ENCODE measurements around the gene CLMN.
A peak's percentile ranks its signal among the peaks of the same experiment; 100 is the strongest.

The CLMN gene

GRCh38 chr14:95164506-95164905, 155.2 kb downstream of the CLMN start:
- no peaks in the 10 kb centered on the region for H3K27me3 ChIP-seq
- H3K4me1 ChIP-seq: no peaks in the 10 kb centered on the region
- no peak for DNase-seq
- TF ChIP-seq CTCF (IDR thresholded peaks at IDR 0.05; ENCODE audit: low read depth, low read length): no peak
- no peak overlapping the region for H3K4me3 ChIP-seq (ENCODE audit: low read depth, low read length)
- H3K36me3 ChIP-seq: no peaks in the 10 kb centered on the region
- no peaks in the 10 kb centered on the region for H3K9me3 ChIP-seq

DNA sequence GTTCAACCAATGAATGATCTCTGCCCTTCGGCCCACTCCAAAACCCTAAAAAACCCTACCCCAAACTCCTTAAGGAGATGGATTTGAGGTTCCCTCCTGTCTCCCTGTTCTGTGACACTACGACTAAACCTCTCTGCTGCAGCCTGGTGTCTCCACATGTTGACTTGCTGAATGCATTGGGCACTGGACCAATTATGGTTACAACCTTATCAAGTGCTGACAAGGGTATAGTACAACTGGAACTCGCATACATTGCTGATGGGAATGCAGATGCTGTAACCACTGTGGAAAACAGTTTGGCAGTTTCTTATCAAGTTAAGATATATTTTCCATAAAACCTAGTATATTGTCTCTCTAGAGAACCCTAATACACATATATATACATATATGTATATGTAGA, 156.0 kb downstream of the CLMN start:
- Histone ChIP-seq H3K4me1 (no peaks in the 10 kb centered on the region), H3K36me3 (no peaks in the 10 kb centered on the region), H3K27me3 (no peaks in the 10 kb centered on the region), H3K4me3 (ENCODE audit: low read depth, low read length) (no peak overlapping the region), H3K9me3 (no peaks in the 10 kb centered on the region)
- TF ChIP-seq CTCF (IDR thresholded peaks at IDR 0.05; ENCODE audit: low read depth, low read length): no peak
- no peak for DNase-seq

DNA sequence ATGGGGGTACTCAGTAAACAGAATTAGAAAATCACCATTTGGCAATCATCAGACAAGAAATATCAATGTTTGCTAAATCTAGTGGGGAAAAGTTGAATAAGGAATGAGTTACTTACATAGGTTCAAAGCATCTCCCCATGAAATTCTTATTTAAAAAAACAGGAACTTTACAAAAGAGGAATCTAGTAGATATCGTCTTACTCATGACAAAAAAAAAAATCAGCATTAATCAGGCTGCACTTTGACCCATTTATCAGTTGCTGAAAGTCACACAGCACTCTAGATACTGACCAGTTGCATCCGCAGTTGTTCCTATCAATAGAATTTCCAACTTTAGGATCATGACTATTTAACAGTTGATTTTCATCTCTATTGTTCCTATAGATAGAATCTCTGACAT, 156.6 kb downstream of the CLMN start:
- H3K4me1 ChIP-seq: no peaks in the 10 kb centered on the region; the same call in 1 of the 2 replicates
- no peak for DNase-seq
- H3K9me3 ChIP-seq: no peaks in the 10 kb centered on the region
- H3K4me3 ChIP-seq (ENCODE audit: low read depth, low read length): no peak overlapping the region
- H3K27me3 ChIP-seq: no peaks in the 10 kb centered on the region
- TF ChIP-seq CTCF (IDR thresholded peaks at IDR 0.05; ENCODE audit: low read depth, low read length): no peak
- H3K36me3 ChIP-seq: no peaks in the 10 kb centered on the region

- Histone ChIP-seq H3K4me3 (ENCODE audit: low read depth, low read length) (no peak overlapping the region), H3K9me3 (no peaks in the 10 kb centered on the region), H3K4me1 (no peaks in the 10 kb centered on the region; the same call in 1 of the 2 replicates), H3K27me3 (no peaks in the 10 kb centered on the region), H3K36me3 (no peaks in the 10 kb centered on the region)
- TF ChIP-seq CTCF (IDR thresholded peaks at IDR 0.05; ENCODE audit: low read depth, low read length): no peak
- no peak for DNase-seq
Observed at GRCh38 chr14:95162641-95163040, 157.1 kb downstream of the CLMN start.

GRCh38 chr14:95157327-95158189, 162.2 kb downstream of the CLMN start, which contains the start of gene DICER1:
Gene DICER1, minus strand, starts transcription at chr14:95157529. Its CDS starts 24,071 bp downstream, at chr14:95133458.
- H3K4me1 ChIP-seq: no peaks in the 10 kb centered on the region; the same call in 1 of the 2 replicates
- H3K4me3 ChIP-seq (ENCODE audit: low read depth, low read length): peak within 1 kb of the TSS; percentile 84
- no peaks in the 10 kb centered on the region for H3K36me3 ChIP-seq
- no peaks in the 10 kb centered on the region for H3K27me3 ChIP-seq
- DNase-seq: peak; percentile 98
- H3K9me3 ChIP-seq: no peaks in the 10 kb centered on the region
- no peak for TF ChIP-seq CTCF (IDR thresholded peaks at IDR 0.05; ENCODE audit: low read depth, low read length)

DNA sequence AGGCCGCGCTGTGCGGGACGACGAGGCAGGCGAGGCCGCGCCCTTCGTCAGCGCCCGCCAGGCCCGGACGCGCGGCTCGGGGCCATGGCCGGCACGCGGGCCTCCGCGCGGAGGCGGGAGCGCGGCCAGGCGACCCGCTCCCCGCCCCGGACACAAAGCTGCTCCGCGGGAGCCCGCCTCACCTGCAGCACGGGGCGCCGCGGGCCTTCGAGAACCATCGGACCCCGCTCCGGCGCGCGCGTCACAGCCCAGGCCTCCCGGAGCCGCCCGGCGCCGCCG, 162.7 kb downstream of the CLMN start:
- Histone ChIP-seq H3K36me3 (no peaks in the 10 kb centered on the region), H3K4me1 (no peaks in the 10 kb centered on the region; the same call in 1 of the 2 replicates), H3K4me3 (ENCODE audit: low read depth, low read length) (peak overlapping the region; percentile 84), H3K27me3 (no peaks in the 10 kb centered on the region), H3K9me3 (no peaks in the 10 kb centered on the region)
- no peak for DNase-seq
- TF ChIP-seq CTCF (IDR thresholded peaks at IDR 0.05; ENCODE audit: low read depth, low read length): no peak
